Upper lobe of right lung (tissue), 1 donor: ENCODE data around the gene NOD2. TPM values are rescaled to one million over a fixed set of nuclear protein-coding genes. Genes with fewer than 3 reads are reported as not detected.

Experiments
- ATAC-seq: fragments of 200-7000 bp; cut with Tn5 transposase; one replicate; pipeline ENCODE4 v1.9.1; 2020; ENCODE audit warnings: mild to moderate bottlenecking, moderate library complexity
- DNase-seq: peaks from one replicate; pipeline ENCODE4 v3.0.0-alpha.2; 2020
- H3K27ac ChIP-seq: fragments of 200-600 bp; one replicate; pipeline ENCODE4 v1.8.0; 2022
- H3K27me3 ChIP-seq: fragments of 200-600 bp; one replicate; pipeline ENCODE4 v1.8.0; 2022; ENCODE audit warnings: mild to moderate bottlenecking
- H3K36me3 ChIP-seq: fragments of 200-600 bp; one replicate; pipeline ENCODE4 v1.8.0; 2022
- H3K4me1 ChIP-seq: fragments of 200-600 bp; one replicate; pipeline ENCODE4 v1.8.0; 2022
- H3K4me3 ChIP-seq: fragments of 200-600 bp; one replicate; pipeline ENCODE4 v1.8.0; 2022; ENCODE audit warnings: mild to moderate bottlenecking
- H3K9me3 ChIP-seq: fragments of 200-600 bp; one replicate; pipeline ENCODE4 v1.8.0; 2022
- intact Hi-C: fragments of 100-400 bp; cut with DNase I; formaldehyde crosslinking; loops from one replicate; pipeline ENCODE4 v1.11.0; 2022
- total RNA-seq: library from RNA; stranded (reverse); fragmentation: NEBNext Ultra II Directional; extraction: Animal tissue kit (Norgen Biotek cat#: 25700); gene quantifications from one replicate; pipeline ENCODE4 v1.2.1, GENCODE V29; 2021
- TF ChIP-seq, protein P1 (sequence below): fragments of 200-600 bp; IDR thresholded peaks from one replicate; pipeline ENCODE4 v1.8.0; 2022; ENCODE audit warnings: antibody characterized with exemption
- donor health status: DM: no; HTN: yes; CAD: no; lungs with severe emphysema.

Gene NOD2
- total RNA-seq, 1 donor from 2014 or later = 4.2 TPM

DNA sequence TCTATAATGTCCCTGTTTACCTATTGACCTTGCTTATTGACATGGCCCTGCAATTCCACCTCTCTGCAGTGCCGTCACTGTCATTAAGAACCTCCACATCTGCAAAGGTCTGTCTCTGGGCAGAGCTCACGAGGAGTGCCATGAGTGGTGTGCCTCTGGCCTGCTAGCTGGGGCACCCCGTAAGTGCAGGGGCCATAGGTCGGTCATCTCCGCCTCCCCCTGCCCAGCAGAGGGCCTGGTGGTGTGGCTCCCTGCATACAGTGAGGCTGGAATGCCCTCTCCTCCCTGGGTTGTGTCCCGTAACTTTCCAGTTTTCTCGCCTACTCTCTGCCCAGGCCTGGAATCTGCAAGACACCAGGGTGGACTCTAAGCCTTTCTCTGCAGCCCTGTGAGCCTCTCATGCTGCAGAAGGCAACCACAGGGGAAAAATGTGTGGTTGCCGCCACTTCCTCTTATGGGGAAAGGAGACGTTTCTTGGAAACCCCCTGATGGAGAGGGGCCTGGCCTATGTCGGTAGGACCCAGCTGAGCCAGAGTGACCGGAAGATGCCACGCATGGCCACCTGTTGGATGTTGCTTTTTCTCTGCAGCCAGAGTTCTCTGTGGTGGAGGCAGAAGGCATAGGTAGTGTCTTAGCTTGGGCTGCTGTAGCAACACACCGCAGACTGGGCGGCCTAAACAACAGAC, 9.6 kb upstream of the NOD2 start:
- H3K4me1 ChIP-seq = peaks cover 32% of the 10 kb centered on the region
- peak overlapping the region; percentile 42 for H3K27ac ChIP-seq
- no peaks in the 10 kb centered on the region for H3K27me3 ChIP-seq
- intact Hi-C loops = no loop called here
- H3K4me3 ChIP-seq = no peak overlapping the region
- H3K36me3 ChIP-seq = no peaks in the 10 kb centered on the region
- H3K9me3 ChIP-seq = no peaks in the 10 kb centered on the region
- ATAC-seq (peak; percentile 68), DNase-seq (no peak)
- TF ChIP-seq, protein P1, sequence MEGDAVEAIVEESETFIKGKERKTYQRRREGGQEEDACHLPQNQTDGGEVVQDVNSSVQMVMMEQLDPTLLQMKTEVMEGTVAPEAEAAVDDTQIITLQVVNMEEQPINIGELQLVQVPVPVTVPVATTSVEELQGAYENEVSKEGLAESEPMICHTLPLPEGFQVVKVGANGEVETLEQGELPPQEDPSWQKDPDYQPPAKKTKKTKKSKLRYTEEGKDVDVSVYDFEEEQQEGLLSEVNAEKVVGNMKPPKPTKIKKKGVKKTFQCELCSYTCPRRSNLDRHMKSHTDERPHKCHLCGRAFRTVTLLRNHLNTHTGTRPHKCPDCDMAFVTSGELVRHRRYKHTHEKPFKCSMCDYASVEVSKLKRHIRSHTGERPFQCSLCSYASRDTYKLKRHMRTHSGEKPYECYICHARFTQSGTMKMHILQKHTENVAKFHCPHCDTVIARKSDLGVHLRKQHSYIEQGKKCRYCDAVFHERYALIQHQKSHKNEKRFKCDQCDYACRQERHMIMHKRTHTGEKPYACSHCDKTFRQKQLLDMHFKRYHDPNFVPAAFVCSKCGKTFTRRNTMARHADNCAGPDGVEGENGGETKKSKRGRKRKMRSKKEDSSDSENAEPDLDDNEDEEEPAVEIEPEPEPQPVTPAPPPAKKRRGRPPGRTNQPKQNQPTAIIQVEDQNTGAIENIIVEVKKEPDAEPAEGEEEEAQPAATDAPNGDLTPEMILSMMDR = no peak

DNA sequence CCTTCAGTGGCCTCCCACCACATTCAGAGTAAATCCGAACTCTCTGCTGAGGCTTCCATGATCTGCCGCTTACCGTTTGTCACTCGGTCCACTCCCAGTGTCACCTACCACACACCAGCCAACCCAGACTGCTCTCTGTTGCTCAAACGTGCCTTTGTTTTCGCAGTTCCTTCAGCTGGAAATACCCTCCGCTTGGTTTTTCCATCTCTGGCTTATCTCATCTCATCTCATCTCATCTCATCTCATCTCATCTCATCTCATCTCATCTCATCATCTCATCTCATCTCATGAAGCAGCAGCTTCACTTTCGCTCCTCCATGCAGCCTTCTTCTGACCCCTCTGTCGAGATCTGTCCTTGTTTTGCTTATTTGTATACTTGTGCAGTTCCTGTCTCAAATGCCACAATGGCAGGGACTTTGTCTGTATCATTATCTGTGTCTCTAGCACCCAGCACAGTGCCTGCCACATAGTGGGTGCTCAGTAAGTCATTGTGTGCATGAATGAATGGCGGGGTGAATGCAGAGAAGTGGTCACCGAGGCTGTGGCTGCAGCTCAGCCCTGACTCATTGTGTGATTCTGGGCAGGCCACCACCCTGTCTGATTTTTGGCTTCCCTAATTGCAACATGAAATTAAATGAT, 8.5 kb upstream of the NOD2 start:
- DNase-seq (no peak), ATAC-seq (peak; percentile 65)
- intact Hi-C loops = no loop called here

DNA sequence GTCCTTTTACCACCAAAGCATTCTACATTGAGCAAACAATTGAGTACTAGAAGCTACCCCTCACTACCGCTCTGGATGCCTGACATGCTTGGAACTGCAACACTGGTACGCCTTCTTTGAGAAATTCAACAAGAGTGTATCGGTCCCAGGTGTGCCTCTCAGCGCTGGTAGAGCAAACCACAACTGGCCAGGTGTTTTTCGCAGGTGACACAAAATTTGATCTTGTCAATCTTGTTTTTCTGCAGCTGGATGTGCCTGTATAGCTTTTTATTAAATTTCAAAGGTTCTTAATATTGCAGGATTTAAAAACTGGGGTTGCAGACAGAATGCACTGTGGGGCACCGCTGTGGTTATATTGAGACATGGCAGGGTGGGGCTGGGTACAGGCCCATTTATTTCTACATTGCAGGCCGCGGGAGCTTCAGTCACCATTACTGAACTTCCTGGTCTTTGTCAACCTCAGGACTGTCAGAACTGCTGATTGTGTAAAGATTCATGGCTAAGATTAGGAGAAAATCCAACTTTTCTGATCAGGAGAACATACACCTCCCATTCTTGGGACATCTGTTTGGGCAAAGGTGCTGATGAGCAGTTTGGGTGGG, 7.8 kb upstream of the NOD2 start:
- TF ChIP-seq, protein P1 = no peak
- DNase-seq (no peak), ATAC-seq (peak; percentile 69)
- Histone ChIP-seq H3K4me3 (no peak overlapping the region), H3K9me3 (no peaks in the 10 kb centered on the region), H3K4me1 (peaks cover 24% of the 10 kb centered on the region), H3K27me3 (no peaks in the 10 kb centered on the region), H3K27ac (peak overlapping the region; percentile 26), H3K36me3 (no peaks in the 10 kb centered on the region)
- intact Hi-C loops = no loop called here

More for the DNA sequence above, 8.5 kb upstream of the NOD2 start:
- H3K4me3 ChIP-seq = no peak overlapping the region
- no peaks in the 10 kb centered on the region for H3K27me3 ChIP-seq
- peak overlapping the region; percentile 42 for H3K27ac ChIP-seq
- TF ChIP-seq, protein P1 = no peak
- no peaks in the 10 kb centered on the region for H3K9me3 ChIP-seq
- H3K4me1 ChIP-seq = peaks cover 24% of the 10 kb centered on the region
- no peaks in the 10 kb centered on the region for H3K36me3 ChIP-seq

DNA sequence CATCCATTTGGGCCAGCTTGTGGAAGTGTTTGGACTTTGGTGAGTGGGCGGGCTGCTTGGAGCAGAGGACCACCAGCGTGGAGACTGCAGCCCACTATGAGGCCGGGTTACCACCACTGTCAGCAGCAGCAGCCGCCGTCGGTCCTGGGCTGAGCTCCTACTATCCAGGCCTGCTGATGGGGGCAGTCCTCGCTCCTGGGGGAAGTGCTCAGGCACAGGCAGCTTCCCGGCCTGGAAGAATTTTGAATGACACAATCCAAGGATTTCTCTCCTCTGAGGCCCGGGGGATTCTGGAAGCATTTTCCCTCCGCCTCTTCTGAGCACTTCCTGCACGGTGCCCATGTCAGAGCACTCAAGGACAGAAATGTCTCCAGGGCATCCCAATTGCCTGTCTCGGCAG, 5.3 kb upstream of the NOD2 start:
- TF ChIP-seq, protein P1 = no peak
- no peaks in the 10 kb centered on the region for H3K36me3 ChIP-seq
- DNase-seq (no peak), ATAC-seq (no peak)
- H3K4me1 ChIP-seq = peaks cover 20% of the 10 kb centered on the region
- H3K9me3 ChIP-seq = no peaks in the 10 kb centered on the region
- intact Hi-C loops = no loop called here
- H3K27ac ChIP-seq = no peak overlapping the region
- H3K4me3 ChIP-seq = no peak overlapping the region
- no peaks in the 10 kb centered on the region for H3K27me3 ChIP-seq

DNA sequence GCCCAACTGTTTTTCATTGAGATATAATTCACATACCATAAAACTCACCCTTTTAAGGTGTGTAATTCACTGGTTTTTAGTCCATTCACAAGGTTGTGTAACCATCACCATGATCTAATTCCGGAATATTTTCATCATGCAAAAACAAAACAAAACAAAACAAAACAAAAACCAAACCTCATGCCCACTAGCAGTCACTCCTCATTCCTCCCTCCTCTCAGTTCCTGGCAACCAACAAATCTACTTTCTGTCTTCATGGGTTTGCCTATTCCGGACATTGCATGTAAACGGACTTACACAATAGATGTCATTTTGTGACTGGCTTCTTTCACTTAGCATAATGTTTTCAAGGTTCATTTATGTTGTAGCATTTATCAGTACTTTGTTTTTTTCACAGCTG, 4.5 kb upstream of the NOD2 start:
- H3K4me3 ChIP-seq = no peak overlapping the region
- DNase-seq = no peak
- H3K4me1 ChIP-seq = peaks cover 17% of the 10 kb centered on the region
- H3K36me3 ChIP-seq = no peaks in the 10 kb centered on the region
- TF ChIP-seq, protein P1 = no peak
- no peak for ATAC-seq
- intact Hi-C loops = no loop called here
- H3K27ac ChIP-seq = no peak overlapping the region
- no peaks in the 10 kb centered on the region for H3K27me3 ChIP-seq
- H3K9me3 ChIP-seq = no peaks in the 10 kb centered on the region
